C4-2B (cell line): ENCODE measurements around the gene ZNF70.
A peak's percentile ranks its signal among the peaks of the same experiment; 100 is the strongest.

Experiments used
- H3K27ac ChIP-seq: fragments of 450-650 bp; 2 replicates; pipeline ENCODE4 v1.5.1; 2017
- CTCF ChIP-seq: fragments of 450-650 bp; conservative IDR thresholded peaks from 2 replicates; pipeline ENCODE4 v1.5.1; 2017; ENCODE audit warnings: mild to moderate bottlenecking
- ZFX ChIP-seq: fragments of 450-650 bp; IDR thresholded peaks from 2 replicates; pipeline ENCODE4 v1.6.1; 2017

Gene ZNF70

GRCh38 chr22:23750714-23751440, at the start of gene ZNF70:
TSS of gene ZNF70 (minus strand) at chr22:23751112. CDS start at chr22:23745140, 5,972 bp downstream.
- H3K27ac ChIP-seq = peak within 1 kb of the TSS; percentile 89
- TF ChIP-seq ZFX (peak; percentile 53; the same call in 1 of the 2 replicates), CTCF (no peak)

DNA sequence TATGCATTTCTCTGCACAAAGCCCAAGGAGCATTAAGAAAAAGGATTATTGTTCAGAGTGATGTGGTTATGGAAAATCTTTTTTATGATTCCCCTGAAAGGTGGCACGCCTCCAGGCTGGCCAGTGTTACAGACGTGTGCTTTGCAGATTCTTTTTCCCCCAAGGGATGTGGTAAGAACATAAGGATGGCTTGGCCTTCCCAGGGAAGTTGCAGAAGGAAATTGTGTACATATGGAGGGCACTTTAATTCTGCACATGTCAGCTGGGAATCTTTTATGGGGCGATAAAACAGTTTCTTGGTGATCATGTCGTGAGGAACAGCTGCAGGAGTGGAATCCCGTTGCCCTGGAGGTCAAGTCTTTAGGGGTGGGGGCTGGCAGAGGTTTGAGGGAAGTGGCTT, 45.5 kb upstream of the ZNF70 start:
- no peak overlapping the region for H3K27ac ChIP-seq
- TF ChIP-seq CTCF (no peak), ZFX (no peak)

GRCh38 chr22:23793326-23793725, 42.4 kb upstream of the ZNF70 start:
- TF ChIP-seq CTCF (no peak), ZFX (no peak)
- no peak overlapping the region for H3K27ac ChIP-seq

DNA sequence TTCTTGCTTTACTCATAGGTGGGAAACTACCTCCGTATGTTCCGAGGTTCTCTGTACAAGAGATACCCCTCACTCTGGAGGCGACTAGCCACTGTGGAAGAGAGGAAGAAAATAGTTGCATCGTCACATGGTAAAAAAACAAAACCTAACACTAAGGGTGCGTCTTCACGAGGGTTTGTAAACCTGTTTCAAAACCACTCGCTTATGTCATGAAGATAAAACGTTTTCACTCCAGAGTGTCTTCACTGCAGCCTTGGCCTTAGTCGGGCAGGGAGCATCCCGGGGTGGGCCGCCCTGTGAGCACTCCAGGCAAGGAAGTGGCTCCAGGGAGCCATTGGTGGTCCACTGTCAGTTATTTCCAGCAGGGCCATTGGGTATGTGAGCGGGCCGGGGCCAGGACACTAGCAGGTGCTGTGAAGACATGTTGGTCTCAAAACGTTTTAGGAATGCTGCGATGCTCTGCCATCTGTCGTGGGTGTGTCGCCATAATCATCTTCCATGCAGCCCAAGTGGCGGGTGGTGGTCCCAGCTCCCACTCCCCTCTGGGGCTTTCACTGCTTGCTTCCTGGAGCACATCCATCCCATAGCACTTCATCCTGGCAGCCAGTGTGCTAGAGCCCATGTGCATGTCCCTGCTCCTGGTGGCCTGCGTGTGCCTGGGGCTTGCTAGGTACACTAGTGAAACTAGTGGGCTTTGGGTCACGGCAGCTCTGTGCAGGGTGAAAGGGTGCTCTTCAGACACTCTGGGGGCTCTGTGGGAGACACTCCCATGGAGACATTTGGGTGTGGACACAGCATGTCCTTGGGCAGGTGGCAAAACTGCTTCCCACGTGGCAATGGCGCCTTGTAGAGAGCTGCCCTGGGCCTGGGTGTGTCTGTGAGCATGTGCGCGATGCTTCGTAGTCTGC, 41.1 kb upstream of the ZNF70 start:
- H3K27ac ChIP-seq = no peak overlapping the region
- no peak for TF ChIP-seq ZFX
- TF ChIP-seq CTCF = no peak

DNA sequence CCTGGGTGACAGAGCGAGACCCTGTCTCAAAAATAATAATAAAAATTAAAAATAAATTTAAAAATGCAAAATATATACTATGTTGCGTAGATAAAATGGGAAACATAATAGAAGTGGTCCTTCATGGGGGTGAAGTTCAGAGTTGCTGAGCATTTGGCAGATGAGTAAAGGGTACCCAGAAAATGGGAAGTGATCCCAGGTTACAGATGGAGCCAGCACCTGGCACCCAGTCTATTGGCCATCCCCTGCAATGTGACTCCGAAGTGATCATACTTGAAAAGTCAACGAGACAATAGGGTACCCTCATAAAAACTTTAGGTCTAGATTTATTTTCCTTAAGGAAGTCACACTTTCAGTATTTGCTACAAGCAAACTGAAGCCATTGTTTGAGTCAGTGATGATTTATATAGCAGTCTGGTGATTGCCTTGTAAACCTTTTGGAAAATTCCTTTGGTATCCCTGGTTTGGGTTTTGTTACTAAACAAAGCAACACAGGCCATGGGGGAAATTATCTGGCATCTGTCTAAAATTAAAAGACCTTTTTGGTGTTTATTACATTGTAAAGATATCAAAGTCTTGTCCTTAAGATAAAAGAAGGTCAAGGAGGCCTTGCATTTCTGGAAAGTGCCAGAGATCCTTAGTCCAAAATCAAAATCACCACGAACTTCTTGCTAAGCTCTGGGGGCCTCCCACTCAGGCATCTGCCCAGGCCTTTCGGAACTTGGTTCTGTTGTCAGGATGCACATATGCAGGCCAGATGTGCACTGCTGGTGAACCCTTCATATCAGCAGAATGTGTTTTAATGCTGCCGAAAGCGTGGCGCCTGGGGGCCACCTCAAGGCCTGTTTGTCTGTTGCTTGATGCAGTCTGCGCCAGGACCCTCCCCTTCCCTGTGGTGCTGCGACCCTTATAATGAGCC, 40.2 kb upstream of the ZNF70 start:
- TF ChIP-seq CTCF = no peak
- no peak for TF ChIP-seq ZFX
- H3K27ac ChIP-seq = no peak overlapping the region

DNA sequence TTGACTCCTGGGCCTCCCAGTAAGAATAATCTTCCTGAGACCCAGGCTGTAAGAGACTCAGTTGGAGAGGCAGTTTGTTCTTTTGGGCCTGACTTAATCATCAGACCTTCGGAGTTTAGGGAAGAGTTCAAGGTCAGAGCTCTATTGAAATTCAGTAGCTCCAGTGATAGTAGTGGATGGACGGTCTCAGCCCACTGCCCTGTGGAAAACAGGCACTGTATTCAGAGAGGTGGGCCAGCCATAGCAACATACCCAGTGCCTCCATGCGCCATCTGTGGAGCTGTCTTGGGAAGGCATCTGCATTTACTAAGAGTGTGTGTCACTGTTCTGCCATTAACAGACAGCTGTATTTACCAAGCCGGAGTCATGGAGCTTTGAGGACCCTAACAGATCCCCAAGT, 38.7 kb upstream of the ZNF70 start:
- TF ChIP-seq ZFX = no peak
- TF ChIP-seq CTCF = no peak
- H3K27ac ChIP-seq = no peak overlapping the region
